HG03354 (cell line): ENCODE measurements around the gene INPP5A.
"Not testable (repeated sequence)": the region's sequence is repeated elsewhere in the genome, so short reads cannot be mapped to it uniquely, and the experiment has no call there.

Source experiments
- ATAC-seq: cut with Tn5 transposase; IDR thresholded peaks from one replicate; pipeline ENCODE4 v1.9.1; 2021; ENCODE audit warnings: mild to moderate bottlenecking; ENCODE audit not compliant: unreplicated experiment, poor library complexity, severe bottlenecking

INPP5A gene

DNA sequence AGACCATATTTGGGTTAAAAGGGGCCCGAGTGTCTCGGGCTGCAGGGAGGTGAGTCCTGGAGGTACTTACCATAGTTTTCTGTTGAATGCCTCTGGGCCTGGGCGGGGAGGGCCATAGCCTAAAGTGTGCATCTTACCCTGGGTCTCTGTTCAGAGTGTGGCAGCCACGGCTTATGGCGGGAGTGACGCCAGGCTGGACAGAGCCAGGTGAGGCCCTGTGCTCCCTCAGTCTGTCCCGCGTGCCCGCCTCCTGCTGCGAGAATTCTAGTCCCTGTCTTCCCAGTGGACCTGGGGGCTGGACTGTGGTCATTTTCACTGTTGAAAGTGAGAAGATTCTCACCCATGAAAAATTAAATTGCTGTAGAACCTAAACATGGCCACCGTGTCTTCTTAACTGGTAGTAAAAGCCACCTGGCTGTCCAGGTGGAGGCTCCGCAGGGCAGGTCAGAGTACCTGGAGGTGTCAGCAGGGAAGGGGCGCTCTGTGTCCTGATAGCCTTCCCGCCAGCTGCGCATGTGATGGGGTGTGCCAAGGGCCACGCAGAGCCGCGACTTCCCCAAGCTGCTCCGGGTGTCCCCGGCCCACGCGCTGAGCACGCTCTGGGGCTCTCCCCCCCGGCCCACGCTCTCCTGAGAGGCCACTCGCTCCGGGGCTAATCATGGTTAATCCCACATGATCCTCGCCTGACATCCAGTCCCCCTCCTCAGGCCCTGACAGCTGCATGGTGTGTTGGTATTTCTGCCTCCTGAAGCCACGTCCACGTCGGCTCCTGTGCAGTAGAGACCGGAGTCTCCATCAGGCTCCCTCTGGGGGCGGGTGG lies 20.3 kb downstream of the INPP5A start:
- ATAC-seq, result no peak

DNA sequence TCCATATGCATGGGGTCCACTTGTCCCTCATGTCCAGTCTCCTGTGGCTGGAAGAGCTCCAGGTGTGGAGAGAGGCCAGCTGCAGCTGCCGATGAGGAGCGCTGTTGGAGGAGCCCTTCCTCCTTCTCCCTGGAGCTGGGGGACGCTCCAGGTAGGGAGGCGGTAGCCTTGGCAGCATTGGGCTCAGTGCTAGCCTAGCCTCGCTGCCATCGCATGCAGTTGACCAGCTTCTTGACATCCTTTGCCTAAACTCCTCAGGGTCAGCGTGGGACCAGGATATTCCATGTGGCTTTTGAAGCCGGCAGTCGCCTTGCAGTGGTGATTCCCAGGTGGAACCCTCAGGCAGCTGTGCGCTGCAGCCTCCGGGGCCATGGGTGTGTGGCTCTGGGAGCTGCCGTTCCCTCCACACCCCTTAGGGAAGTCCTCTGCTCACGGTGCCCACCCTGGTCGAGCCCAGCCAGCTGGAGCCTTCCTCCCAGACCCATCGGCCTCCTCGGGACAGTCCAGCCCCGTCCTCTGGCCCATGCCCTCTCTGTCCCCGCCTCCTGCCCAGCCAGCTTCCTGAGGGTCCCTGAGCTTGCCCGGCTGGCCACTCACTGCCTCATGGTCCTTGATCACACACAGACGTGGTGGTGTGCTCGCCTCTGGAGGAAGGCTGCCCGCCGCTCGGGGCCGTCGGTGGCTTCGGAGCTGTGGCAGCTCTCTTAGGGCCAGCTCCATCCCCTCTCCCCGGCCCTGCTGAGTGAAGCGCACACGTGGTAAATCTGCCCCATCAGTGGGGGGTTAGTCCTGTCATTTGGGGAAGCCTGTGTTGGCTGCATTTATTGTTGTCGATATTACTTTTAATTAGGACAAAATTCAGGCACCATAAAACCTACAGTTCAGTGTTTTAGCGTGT lies 21.2 kb downstream of the INPP5A start:
- ATAC-seq, result no peak

DNA sequence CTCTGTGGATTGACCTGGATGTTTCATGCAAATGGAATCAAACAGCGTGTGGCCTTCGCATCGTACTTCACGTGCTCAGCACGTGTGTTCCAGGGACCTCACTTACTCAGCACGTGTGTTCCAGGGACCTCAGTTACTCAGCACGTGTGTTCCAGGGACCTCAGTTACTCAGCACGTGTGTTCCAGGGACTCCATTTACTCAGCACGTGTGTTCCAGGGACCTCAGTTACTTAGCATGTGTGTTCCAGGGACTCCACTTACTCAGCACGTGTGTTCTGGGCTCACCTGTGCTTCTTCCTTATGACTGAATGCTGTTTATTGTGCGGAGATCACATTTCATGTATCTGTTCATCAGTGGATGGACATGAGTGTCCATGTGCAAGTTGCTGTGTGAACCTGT lies 22.0 kb downstream of the INPP5A start:
- no peak for ATAC-seq

DNA sequence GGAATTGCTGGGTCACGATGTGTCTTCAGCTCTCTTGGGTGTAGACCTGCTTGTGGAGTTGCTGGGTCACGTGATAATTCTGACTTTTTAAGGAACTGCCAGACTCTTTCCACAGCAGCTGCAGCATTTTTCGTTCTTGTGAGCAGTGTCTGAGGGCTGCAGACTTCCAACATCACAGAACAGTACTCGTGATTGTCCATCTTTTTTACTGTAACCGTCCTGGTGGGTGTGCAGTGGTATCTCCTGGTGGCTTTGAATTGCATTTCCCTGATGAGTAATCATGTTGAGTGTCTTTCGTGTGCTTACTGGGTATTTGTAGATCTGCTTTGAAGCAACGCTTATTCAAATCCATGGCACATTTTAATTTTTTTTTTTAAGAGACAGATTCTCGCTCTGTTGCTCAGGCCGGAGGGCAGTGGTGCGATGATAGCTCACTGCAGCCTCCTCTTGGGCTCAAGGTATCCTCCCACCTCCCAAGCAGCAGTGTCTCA lies 22.7 kb downstream of the INPP5A start:
- peak; percentile 51 for ATAC-seq

DNA sequence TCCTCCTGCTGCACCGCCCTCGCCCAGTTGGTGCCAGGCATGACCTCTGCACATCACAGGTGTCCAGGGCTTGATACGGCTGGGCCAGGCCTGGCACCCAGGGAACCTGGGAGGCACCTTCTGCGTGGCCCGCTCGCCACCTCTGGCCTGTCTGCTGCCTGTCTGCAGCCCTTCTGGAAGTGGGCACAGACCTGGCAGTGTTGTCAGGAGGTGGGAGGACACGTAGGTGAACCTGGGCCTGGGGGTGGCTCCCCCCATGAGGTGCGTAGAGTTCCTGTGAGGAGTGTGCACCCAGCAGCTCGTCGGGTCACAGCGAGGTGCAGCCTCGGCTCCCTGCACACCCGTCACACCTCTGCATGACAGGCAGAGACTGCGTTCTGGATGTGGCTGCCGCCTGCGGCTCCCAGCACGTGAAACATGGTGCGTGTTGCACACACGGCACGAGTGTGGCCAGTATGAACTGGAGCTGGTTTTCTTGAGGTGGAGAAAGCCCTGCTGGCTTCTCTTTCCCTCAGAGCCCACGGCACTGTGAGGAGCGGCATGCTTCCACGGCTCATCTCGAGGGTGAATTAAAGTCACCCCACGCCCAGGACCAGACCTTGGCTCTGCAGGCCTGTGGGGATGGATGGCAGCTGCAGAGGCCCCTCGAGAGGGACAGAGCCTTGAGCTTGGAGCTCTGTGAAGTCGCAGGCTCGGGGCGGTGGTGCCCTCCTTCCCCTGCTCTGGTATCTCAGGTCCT lies 24.8 kb downstream of the INPP5A start:
- ATAC-seq, result no peak

DNA sequence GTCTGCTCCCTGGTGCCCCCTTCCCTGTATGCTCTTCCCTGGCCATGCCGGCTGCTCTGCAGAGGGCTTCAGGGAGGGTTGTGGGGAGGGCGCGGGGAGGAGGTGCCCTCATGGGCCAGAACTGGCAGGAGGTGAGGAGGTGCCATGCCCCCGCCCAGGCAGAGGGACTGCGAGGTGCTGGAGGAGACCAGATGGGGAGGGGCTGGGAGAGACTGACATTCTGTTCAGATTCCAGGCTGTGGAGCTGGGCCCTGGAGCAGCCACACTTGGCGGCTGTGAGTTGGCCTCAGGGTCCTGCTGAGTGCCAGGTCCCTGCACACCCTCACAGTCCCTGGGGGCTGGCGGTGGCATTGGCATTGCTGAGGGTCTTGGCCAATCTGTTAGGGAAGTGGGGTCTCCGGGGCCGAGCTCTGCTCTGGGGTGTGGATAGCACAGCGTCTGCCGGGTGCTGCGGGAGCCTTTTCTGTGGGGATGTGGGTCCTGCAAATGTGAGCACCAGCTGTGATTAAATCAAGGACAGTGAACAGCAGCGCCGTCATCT lies 25.4 kb downstream of the INPP5A start:
- no peak for ATAC-seq

DNA sequence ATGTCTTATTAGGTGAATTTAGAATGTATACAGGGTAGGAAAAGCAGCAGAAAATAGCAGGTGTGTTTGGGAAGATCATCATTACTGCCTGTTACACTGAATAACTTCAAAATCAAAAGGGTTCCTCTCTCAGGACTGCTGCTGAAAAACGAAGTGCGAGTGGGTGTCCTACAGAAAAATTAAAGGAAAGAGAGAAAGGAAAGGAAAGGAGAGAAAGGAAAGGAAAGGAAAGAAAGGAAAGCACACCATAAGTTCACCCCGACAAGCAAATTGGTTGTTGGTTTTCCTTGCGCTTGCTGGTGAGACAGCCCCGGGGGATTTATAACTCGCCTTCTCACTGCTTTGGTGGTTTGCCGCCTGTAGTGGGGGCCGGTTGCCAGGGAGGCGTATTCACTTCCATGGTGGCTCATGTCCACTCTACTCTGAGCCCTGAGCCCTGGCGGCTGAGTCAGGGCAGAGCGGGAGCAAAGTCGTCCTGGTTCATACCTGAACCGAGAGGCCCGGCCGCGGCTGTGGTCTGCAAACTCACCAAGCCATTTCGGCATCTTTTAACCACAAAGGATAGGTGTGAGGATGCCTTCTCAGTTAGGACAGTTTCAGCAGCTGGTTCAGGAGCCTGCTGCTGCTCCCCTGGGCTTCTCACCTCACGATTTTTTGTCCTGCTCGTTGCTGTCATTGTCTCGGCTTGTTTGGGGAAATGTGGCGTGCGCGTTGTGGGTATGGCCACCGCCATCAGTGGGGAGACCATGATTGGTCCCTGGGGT lies 26.1 kb downstream of the INPP5A start:
- peak; percentile 68 for ATAC-seq

DNA sequence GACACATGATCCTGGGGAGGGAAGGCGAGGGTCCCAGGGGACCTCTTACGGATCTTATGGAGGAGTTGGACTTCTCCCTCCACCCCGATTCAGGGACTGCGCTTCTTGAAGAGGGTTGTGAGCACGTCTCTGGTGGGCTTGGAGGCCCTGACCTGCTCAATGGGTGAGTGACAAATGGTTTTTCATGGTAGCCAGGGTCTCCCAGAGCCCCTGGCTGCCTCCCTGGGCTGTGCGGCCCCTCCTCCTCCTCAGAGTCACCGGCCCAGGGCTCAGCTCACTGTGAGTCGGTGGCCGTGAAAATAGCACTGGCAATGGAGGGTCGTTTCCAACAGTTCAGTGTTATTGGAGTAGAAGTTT lies 26.6 kb downstream of the INPP5A start:
- no peak for ATAC-seq

DNA sequence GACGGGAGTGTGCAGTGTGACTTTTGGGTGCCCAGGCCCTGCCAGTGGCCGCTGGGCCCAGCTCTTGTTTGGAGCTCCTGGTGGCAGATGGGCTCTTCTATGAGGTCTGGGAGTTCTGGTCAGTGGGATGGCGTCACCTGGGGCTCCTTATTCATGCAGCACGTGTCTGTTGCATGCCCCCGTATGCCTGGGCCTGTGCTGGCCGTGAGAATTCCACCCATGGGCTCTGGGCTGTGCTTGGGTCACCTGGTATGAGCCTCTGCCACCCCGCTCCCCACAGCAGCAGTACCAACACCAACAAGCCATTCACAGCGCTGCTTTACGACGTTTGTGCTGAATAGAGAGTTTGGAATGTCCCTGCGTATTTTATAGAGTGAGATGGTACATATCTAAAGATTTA lies 27.1 kb downstream of the INPP5A start:
- ATAC-seq, result no peak

DNA sequence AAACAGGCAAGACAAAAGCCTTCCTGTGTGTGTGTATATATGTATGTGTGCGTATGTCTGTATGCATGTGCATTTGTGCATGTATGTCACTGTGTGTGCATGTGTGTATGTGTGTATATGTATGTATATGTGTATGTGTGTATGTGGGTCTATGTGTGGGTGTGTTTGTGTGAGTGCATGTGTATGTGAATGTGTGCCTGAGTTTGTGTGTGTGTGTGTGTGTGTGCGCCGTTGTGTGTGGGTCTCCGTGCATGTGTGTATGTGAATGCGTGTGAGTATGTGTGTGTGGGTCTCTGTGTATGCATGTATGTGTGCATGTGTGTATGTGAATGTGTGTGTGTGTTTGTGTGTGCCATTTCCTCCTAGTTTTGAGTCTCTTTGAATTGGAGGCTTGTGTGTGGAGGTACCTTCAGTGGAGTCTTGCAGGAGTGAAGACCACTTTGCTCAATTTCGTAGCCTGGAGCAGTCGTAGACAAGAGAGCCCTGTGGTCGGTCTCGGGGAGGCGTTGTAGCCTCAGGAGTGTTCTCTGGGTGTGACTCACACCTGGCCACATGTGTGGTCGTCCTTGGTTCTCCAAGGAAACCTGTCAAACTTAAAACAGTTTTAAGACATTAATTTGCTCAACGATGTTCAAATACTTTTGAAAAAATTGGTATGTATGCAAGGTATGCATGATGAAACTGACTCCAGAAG lies 28.1 kb downstream of the INPP5A start:
- no peak for ATAC-seq

DNA sequence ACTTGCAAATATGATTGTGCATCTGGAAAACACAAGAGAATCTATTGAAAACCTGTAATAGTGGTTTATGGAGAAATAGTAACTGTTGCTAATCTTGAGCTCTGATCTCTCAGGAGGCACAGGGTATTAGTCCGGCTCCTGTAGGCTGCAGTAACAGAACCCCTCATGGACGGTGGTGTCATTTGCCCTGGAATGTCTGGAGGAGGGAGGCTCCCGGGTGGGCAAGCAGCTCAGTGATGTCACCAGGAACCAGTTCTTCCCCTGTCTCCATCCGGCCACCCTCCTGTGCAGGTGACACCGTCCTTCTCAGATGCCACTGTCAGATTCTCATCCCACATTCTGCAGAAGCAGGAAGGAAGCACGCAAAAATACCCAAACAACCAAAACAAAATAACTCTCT lies 29.3 kb downstream of the INPP5A start:
- no peak for ATAC-seq

DNA sequence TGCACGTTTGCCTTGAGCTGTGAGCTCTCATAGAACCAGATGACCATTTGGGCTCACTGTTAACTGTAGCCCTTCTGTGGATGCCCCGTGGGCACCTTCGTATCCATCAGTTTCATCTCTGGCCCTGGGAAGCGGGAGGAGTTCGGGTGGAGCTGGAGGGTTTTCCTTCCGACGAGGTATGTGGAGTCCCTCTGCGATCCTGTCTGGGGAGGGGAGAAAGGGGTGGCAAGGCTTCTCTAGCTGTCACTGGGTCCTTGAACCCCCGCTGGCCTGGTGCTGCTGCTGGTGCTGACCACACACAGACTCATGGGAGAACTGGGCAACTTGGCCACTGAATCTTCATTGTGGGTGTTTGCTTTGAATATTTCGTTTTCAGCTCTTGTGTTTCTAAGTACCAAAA lies 32.7 kb downstream of the INPP5A start:
- ATAC-seq, result no peak

DNA sequence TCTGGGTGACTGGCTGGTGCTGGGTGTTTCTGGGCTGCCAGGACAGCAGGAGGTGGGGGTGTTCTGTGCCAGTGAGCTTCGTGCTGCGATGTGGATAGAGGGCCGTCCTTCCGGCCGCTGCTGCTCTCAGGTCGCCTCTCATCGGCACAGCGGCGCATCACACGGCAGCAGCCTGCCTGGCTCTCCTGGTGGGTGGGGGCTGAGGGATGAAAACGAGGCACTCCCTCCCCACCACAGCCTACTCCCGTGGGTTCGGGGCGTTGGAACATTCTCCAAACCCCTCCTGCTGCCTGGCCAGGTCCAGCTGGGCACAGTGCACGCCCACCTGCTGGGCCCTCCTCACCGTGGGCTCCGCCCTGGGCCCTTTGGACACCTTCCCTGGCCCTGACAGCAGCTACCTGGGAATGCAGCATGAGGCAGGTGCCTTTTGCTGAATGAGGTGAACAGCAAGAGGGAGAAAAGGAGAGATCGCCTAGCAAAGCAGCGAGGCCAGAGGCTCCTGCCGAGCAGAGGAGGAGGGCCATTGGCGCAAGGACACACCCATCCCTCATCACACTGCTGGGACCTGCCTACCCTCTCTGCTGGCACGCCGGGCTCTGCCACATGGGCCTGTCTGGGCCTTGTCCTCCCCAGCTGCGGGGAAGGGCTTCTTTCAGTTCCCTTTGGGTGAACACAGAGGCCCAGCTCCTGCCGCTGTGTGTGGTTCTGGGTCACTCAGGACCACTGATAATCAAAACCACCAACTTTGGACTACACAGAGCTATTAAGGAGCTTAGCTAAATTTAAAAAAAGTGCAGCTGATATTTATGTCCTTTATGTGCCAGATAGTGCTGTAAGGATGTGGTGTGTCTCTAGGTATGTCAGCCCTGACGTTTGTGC lies 33.4 kb downstream of the INPP5A start:
- ATAC-seq, result peak; percentile 45

DNA sequence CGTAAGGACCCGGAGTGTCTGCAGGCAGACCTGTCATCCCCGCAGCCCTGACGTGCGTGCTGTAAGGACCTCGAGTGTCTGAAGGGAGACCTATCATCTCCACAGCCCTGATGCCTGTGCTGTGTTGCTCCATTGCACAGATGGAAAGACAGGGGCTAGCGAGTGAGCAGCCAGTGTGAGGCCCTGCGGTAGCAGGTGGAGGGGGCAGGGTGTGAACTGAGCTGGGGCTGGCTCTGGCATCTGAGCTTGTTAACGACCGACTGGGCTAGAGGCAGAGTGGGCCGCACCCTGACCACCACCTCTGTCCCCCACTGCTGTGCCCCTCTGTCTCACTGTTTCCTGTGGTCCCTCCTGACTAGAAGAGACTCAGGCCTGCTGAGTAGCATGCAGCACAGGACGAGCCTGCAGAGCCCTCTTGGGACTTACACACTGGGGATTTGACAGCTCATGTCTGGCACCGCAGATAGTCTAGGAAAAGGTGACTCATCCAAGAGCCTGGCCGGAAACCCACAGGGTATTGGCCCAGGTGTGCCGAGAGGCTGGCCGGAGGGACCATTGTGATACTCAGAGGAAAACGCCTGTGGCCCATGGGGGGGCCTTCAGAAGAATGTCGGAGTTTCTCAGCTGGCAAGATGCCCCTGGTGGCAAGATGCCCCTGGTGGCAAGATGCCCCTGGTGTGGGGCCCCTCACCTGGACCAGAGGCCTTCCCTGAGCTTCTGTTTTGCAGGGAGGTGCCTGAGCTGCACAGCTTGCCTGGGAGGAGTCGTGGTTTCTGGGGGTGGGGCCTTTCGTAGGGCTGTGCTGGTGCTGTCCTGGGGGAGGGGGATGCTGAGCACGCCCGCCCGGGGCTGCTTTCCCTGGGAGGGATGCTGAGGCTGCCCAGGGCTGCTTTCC lies 34.3 kb downstream of the INPP5A start:
- ATAC-seq, result peak; percentile 77

DNA sequence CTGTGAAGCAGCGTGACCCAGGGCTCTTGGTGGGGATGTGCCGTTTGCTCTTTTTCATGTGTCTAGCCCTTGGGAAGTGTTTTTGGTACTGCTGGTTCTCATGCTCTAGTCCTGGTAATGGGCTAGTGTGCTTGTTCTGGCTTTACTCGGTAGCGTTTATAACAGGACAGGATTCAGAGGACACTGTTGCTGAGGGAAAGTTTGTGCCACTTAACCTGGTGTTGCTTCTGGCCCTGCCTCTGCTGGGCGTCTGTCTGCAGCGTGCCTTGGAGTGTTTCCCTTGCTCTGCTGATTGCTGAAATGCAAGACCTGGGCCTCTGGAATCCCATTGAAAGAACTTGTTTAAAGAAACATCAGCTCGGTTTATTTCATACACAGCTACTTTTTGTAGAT lies 35.0 kb downstream of the INPP5A start:
- ATAC-seq, result peak; percentile 1

DNA sequence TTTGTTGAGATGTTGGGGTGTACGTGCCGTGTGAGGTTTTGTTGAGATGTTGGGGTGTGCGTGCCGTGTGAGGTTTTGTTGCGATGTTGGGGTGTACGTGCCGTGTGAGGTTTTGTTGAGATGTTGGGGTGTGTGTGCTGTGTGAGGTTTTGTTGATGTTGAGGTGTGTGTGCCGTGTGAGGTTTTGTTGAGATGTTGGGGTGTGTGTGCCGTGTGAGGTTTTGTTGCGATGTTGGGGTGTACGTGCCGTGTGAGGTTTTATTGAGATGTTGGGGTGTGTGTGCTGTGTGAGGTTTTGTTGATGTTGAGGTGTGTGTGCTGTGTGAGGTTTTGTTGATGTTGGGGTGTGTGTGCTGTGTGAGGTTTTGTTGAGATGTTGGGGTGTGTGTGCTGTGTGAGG lies 35.4 kb downstream of the INPP5A start:
- ATAC-seq, result not testable (repeated sequence)

DNA sequence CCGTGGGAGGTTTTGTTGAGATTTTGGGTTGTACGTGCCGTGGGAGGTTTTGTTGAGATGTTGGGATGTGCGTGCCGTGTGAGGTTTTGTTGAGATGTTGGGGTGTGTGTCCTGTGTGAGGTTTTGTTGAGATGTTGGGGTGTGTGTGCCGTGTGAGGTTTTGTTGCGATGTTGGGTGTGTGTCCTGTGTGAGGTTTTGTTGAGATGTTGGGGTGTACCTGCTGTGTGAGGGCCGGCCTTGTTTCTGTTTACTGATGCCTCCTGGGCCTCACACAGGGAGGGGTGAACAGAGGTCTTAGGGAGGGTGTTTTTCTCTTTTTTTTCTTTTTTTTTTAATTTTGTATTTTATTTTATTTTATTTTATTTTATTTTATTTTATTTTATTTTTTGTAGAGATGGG lies 36.7 kb downstream of the INPP5A start:
- no peak for ATAC-seq
